CD14-positive monocyte (primary cell): Measurements from ENCODE around the gene EXOC2. TPM values are rescaled to one million over a fixed set of nuclear protein-coding genes. Genes with fewer than 3 reads are reported as not detected.

Source experiments
- DNase-seq, 3 donors: peaks; one replicate each; pipeline ENCODE4 v3.0.0-alpha.2; 2011 to 2022
- H2AFZ ChIP-seq: 2 replicates; pipeline ENCODE4 v1.6.0; 2012; ENCODE audit warnings: mild to moderate bottlenecking, low read depth, low read length, inconsistent platforms; ENCODE audit not compliant: insufficient read depth, poor library complexity, severe bottlenecking
- H3K27ac ChIP-seq, 2 donors: 1 replicate in 1 of 2; 2 replicates in 1 of 2; pipeline ENCODE4 v1.5.1; 2012 to 2013; ENCODE audit warnings: low read length in 2 of 2, control low read depth in 1 of 2, inconsistent platforms in 1 of 2, low read depth in 1 of 2, mild to moderate bottlenecking in 1 of 2
- H3K27me3 ChIP-seq, 2 donors: one replicate each; pipeline versions ENCODE4 v1.6.0 to v1.6.1; 2011 to 2013; ENCODE audit warnings: low read length in 2 of 2; ENCODE audit not compliant: control insufficient read depth in 2 of 2, insufficient read depth in 2 of 2
- H3K36me3 ChIP-seq, 2 donors: replicated peaks in 1 of 2; 1 replicate in 1 of 2; 2 replicates in 1 of 2; pipeline versions ENCODE4 v1.5.1 to v1.6.1; 2012 to 2013; ENCODE audit warnings: low read length in 2 of 2, control low read depth in 1 of 2, inconsistent platforms in 1 of 2, mild to moderate bottlenecking in 1 of 2; ENCODE audit not compliant: insufficient read depth in 2 of 2, control insufficient read depth in 1 of 2
- H3K4me1 ChIP-seq, 2 donors: 1 replicate in 1 of 2; 2 replicates in 1 of 2; pipeline versions ENCODE4 v1.5.1 to v1.6.1; 2012 to 2013; ENCODE audit warnings: low read length in 2 of 2, control low read depth in 1 of 2, inconsistent platforms in 1 of 2, mild to moderate bottlenecking in 1 of 2, moderate library complexity in 1 of 2; ENCODE audit not compliant: insufficient read depth in 2 of 2, control insufficient read depth in 1 of 2
- H3K4me2 ChIP-seq: replicated peaks from 2 replicates; pipeline ENCODE3; 2012; ENCODE audit warnings: low read length, moderate library complexity, mild to moderate bottlenecking; ENCODE audit not compliant: poor library complexity, severe bottlenecking; ENCODE audit errors: extremely low read depth
- H3K4me3 ChIP-seq, 3 experiments: fragments of 200-600 bp in 1 of 3; sonication (generic) in 1 of 3; replicated peaks in 1 of 3; 1 replicate in 2 of 3; 2 replicates in 1 of 3; pipeline ENCODE4 v1.5.1; 2011 to 2013; ENCODE audit warnings: low read length in 3 of 3, mild to moderate bottlenecking in 3 of 3, control low read depth in 2 of 3, low read depth in 2 of 3, inconsistent platforms in 1 of 3, moderate library complexity in 1 of 3
- H3K79me2 ChIP-seq: 2 replicates; pipeline ENCODE4 v1.6.0; 2012; ENCODE audit warnings: mild to moderate bottlenecking, control low read depth, inconsistent platforms, low read length, moderate library complexity; ENCODE audit not compliant: insufficient read depth
- H3K9ac ChIP-seq: 2 replicates; pipeline ENCODE4 v1.6.0; 2017; ENCODE audit warnings: low read length, mild to moderate bottlenecking; ENCODE audit not compliant: insufficient read depth, poor library complexity, severe bottlenecking
- H3K9me3 ChIP-seq, 2 donors: replicated peaks in 1 of 2; 1 replicate in 1 of 2; 2 replicates in 1 of 2; pipeline versions ENCODE4 v1.5.1 to v1.6.1; 2012 to 2013; ENCODE audit warnings: low read length in 2 of 2, control low read depth in 1 of 2; ENCODE audit not compliant: control insufficient read depth in 1 of 2, insufficient read depth in 1 of 2
- H4K20me1 ChIP-seq: 2 replicates; pipeline ENCODE4 v1.6.0; 2012; ENCODE audit warnings: mild to moderate bottlenecking, low read length, control low read depth, moderate library complexity; ENCODE audit not compliant: insufficient read depth
- H3K27ac Mint-ChIP-seq, 7 donors: one replicate each; pipeline ENCODE4 v1.8.0; 2020; ENCODE audit warnings: mild to moderate bottlenecking in 7 of 7, mixed read lengths in 7 of 7, moderate library complexity in 6 of 7, inconsistent platforms in 2 of 7
- H3K27me3 Mint-ChIP-seq, 3 donors: one replicate each; pipeline ENCODE4 v1.8.0; 2021 to 2022; ENCODE audit warnings: low read depth in 3 of 3, mild to moderate bottlenecking in 3 of 3, mixed read lengths in 3 of 3, moderate library complexity in 3 of 3, inconsistent platforms in 1 of 3
- H3K36me3 Mint-ChIP-seq, 2 donors: one replicate each; pipeline ENCODE4 v1.8.0; 2020; ENCODE audit warnings: mixed read lengths in 2 of 2, inconsistent platforms in 1 of 2, mild to moderate bottlenecking in 1 of 2
- H3K4me1 Mint-ChIP-seq: one replicate; pipeline ENCODE4 v1.8.0; 2020; ENCODE audit warnings: mild to moderate bottlenecking, mixed read lengths
- H3K4me3 Mint-ChIP-seq, 2 donors: one replicate each; pipeline ENCODE4 v1.8.0; 2020; ENCODE audit warnings: mild to moderate bottlenecking in 2 of 2, mixed read lengths in 2 of 2, moderate library complexity in 1 of 2
- H3K9me3 Mint-ChIP-seq, 7 donors: one replicate each; pipeline ENCODE4 v1.8.0; 2020 to 2022; ENCODE audit warnings: mixed read lengths in 7 of 7, mild to moderate bottlenecking in 6 of 7, moderate library complexity in 6 of 7, inconsistent platforms in 2 of 7
- WGBS: methylation state at CpG from one replicate; pipeline ENCODE4 v1.1.5; 2013; ENCODE audit warnings: missing lambda C conversion rate; ENCODE audit not compliant: insufficient coverage; 5-methylcytosine and 5-hydroxymethylcytosine counted together
- intact Hi-C, 2 donors: fragments of 100-400 bp; cut with micrococcal nuclease; formaldehyde crosslinking; loops; one replicate each; pipeline versions ENCODE4 v1.15.0 to v1.15.1; 2023
- polyA plus RNA-seq, 3 donors: library from polyadenylated mRNA; depleted of rRNA in 1 of 3; unstranded in 2 of 3; stranded (reverse) in 1 of 3; fragments of 300-500 nt in 2 of 3; fragments of >200 nt in 1 of 3; fragmentation: Illumina TruSeq in 2 of 3; gene quantifications; 1 replicate in 2 of 3; 2 replicates in 1 of 3; pipeline ENCODE4 v1.2.3, GENCODE V29; 2012 to 2021
- TF ChIP-seq, protein P1 (sequence below): fragments of 200-600 bp; IDR thresholded peaks from one replicate; pipeline ENCODE4 v1.8.0; 2022; ENCODE audit warnings: antibody characterized with exemption, mild to moderate bottlenecking

Gene EXOC2
- polyA plus RNA-seq, 3 donors: 7.5 to 15.5 (median 12.0) TPM

DNA sequence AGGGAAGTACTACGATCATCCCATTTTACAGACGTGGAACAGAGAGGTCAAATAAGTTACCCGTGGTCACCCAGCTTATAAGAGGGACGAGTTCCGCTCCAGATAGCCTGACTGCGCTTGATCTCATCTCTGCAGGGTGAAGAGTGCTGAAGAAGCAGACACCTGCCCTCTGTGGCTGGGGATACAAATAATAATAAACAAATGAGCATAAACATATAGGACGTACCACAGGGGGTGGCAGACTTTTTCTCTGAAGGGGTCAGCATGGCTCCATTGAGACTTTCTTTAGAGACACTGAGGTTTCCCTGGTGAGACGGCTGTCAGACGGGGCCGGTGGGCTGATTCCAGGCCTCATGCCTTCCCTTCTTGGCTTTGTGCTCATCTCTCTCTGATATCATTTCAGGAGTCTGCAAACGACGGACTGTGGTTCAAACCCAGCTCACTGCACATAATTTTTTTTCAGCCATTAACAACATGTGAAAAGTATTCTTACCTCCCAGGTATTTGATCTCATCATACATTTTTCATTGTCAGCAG lies 254.2 kb downstream of the EXOC2 start:
- Mint-ChIP-seq H3K36me3 (no peaks in the 10 kb centered on the region), H3K4me3 (no peak overlapping the region), H3K4me1 (peaks cover 4% of the 10 kb centered on the region), H3K27ac (no peak overlapping the region), H3K27me3 (peaks cover 0 to 13% (median 3%) of the 10 kb centered on the region in 3 donors), H3K9me3 (peaks cover 0 to 5% (median 0%) of the 10 kb centered on the region in 7 donors)
- Histone ChIP-seq H3K4me1 (peaks cover 0 to 5% of the 10 kb centered on the region in 2 donors), H3K9me3 (no peaks in the 10 kb centered on the region), H4K20me1 (no peaks in the 10 kb centered on the region), H2AFZ (no peak overlapping the region), H3K4me2 (no peak overlapping the region), H3K9ac (no peak overlapping the region), H3K27me3 (no peaks in the 10 kb centered on the region), H3K79me2 (no peaks in the 10 kb centered on the region), H3K36me3 (no peaks in the 10 kb centered on the region), H3K4me3 (no peak overlapping the region), H3K27ac (no peak overlapping the region)
- 98% methylated on average over 8 of the region's 12 CpGs for WGBS
- intact Hi-C loops: no loop called here
- DNase-seq: no peak
- TF ChIP-seq, protein P1, sequence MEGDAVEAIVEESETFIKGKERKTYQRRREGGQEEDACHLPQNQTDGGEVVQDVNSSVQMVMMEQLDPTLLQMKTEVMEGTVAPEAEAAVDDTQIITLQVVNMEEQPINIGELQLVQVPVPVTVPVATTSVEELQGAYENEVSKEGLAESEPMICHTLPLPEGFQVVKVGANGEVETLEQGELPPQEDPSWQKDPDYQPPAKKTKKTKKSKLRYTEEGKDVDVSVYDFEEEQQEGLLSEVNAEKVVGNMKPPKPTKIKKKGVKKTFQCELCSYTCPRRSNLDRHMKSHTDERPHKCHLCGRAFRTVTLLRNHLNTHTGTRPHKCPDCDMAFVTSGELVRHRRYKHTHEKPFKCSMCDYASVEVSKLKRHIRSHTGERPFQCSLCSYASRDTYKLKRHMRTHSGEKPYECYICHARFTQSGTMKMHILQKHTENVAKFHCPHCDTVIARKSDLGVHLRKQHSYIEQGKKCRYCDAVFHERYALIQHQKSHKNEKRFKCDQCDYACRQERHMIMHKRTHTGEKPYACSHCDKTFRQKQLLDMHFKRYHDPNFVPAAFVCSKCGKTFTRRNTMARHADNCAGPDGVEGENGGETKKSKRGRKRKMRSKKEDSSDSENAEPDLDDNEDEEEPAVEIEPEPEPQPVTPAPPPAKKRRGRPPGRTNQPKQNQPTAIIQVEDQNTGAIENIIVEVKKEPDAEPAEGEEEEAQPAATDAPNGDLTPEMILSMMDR: no peak

- no peak for DNase-seq
- H3K27ac ChIP-seq: no peak overlapping the region
- Mint-ChIP-seq H3K4me1 (peaks cover 4% of the 10 kb centered on the region), H3K27ac (no peak overlapping the region), H3K36me3 (no peaks in the 10 kb centered on the region), H3K27me3 (peaks cover 0 to 14% (median 2%) of the 10 kb centered on the region in 3 donors), H3K4me3 (no peak overlapping the region), H3K9me3 (peaks cover 0 to 5% (median 0%) of the 10 kb centered on the region in 7 donors)
- H3K4me1 ChIP-seq: peaks cover 0 to 5% of the 10 kb centered on the region in 2 donors
- no peaks in the 10 kb centered on the region for H3K9me3 ChIP-seq
- 100% methylated on average over 3 of the region's 6 CpGs for WGBS
- intact Hi-C loops: no loop called here
- TF ChIP-seq, protein P1: no peak
- H3K4me2 ChIP-seq: no peak overlapping the region
- H3K9ac ChIP-seq: no peak overlapping the region
- H3K4me3 ChIP-seq: no peak overlapping the region
- no peaks in the 10 kb centered on the region for H3K27me3 ChIP-seq
- no peak overlapping the region for H2AFZ ChIP-seq
- H3K36me3 ChIP-seq: no peaks in the 10 kb centered on the region
- H3K79me2 ChIP-seq: no peaks in the 10 kb centered on the region
- no peaks in the 10 kb centered on the region for H4K20me1 ChIP-seq
Observed at GRCh38 chr6:437037-437392, 255.9 kb downstream of the EXOC2 start.
